GM23338 (cell line): ENCODE results near the gene TMPRSS11D.

Experiments used
- CREB1 ChIP-seq: fragments of 250-450 bp; sonication (Bioruptor Pico); IDR thresholded peaks from 2 replicates; pipeline ENCODE4 v1.5.0; 2020; ENCODE audit warnings: low read depth, mild to moderate bottlenecking, moderate library complexity
- CTCF ChIP-seq, 2 experiments: fragments of 200-600 bp in 1 of 2; sonication (generic) in 1 of 2; conservative IDR thresholded peaks; 2 replicates each; pipeline versions ENCODE4 v1.5.1 to v1.6.1; 2016 to 2017; ENCODE audit warnings: antibody characterized with exemption in 2 of 2, low read depth in 2 of 2, mild to moderate bottlenecking in 2 of 2, moderate library complexity in 1 of 2
- POLR2AphosphoS5 ChIP-seq: IDR thresholded peaks from 2 replicates; pipeline ENCODE4 v1.6.1; 2016; ENCODE audit warnings: antibody characterized with exemption, low read depth

GRCh38 chr4:67907650-67908049, 23.8 kb upstream of the TMPRSS11D start:
- TF ChIP-seq POLR2AphosphoS5 (no peak), CTCF (conservative IDR thresholded peaks at IDR 0.05; ENCODE audit: low read depth in 2 of 2) (no peak), CREB1 (CRISPR knock-in tag) (no peak)
